GM12892 (cell line): ENCODE results near the gene PCK1.

ENCODE experiments used
- DNase-seq: peaks from one replicate; pipeline ENCODE4 v3.0.0; 2011; ENCODE audit not compliant: insufficient read length
- FAIRE-seq: peaks from 2 replicates; lab custom pipeline; 2011; peaks lifted over from hg19 to GRCh38; lab: Jason Lieb, UNC
- POLR2A ChIP-seq: IDR thresholded peaks from 2 replicates; pipeline ENCODE4 v1.6.1; 2011; ENCODE audit warnings: low read depth, low read length, control low read depth
- POLR2AphosphoS5 ChIP-seq: IDR thresholded peaks from 2 replicates; pipeline ENCODE4 v1.6.1; 2011; ENCODE audit warnings: low read depth, low read length, control low read depth
- TAF1 ChIP-seq: IDR thresholded peaks from 2 replicates; pipeline ENCODE4 v1.6.1; 2011; ENCODE audit warnings: low read depth, mild to moderate bottlenecking, control low read depth, low read length, borderline replicate concordance

PCK1 gene

GRCh38 chr20:57587989-57588377 is 27.1 kb downstream of the PCK1 start:
- no peak for FAIRE-seq
- TF ChIP-seq POLR2A (no peak), TAF1 (no peak), POLR2AphosphoS5 (no peak)

DNA sequence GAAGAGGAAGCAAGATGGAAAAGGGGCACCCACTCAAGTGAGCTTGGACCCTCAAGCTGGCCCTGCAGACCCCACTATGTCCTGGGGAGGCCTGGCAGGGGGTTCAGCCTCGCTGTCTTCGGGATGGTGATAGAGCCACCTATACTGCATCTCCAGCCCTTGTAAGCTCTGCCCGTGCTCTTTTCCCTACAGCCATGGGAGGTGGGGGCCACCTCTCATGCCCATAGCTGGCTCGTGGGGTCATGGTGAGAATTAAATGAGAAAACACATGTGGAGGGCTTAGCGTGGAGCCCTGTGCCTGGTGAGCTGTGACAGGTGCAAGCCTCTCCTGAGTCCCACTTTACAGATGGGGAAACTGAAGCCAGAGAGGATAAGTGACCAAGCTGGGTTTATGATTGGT is 27.7 kb downstream of the PCK1 start:
- FAIRE-seq = no peak
- DNase-seq = no peak
- TF ChIP-seq TAF1 = no peak
- no peak for TF ChIP-seq POLR2AphosphoS5
- no peak for TF ChIP-seq POLR2A

More at GRCh38 chr20:57587989-57588377, 27.1 kb downstream of the PCK1 start:
- DNase-seq = no peak

- no peak for TF ChIP-seq TAF1
- no peak for TF ChIP-seq POLR2AphosphoS5
- no peak for TF ChIP-seq POLR2A
- no peak for DNase-seq
- FAIRE-seq = no peak
These were observed 28.3 kb downstream of the PCK1 start for GRCh38 chr20:57589123-57589727.

- FAIRE-seq = no peak
- TF ChIP-seq POLR2A = no peak
- TF ChIP-seq TAF1 = no peak
- no peak for TF ChIP-seq POLR2AphosphoS5
- no peak for DNase-seq
These were observed 29.0 kb downstream of the PCK1 start for GRCh38 chr20:57589728-57590484.

GRCh38 chr20:57590485-57591288 is 29.8 kb downstream of the PCK1 start:
- TF ChIP-seq POLR2A (no peak), POLR2AphosphoS5 (no peak), TAF1 (no peak)
- no peak for DNase-seq
- no peak for FAIRE-seq

DNA sequence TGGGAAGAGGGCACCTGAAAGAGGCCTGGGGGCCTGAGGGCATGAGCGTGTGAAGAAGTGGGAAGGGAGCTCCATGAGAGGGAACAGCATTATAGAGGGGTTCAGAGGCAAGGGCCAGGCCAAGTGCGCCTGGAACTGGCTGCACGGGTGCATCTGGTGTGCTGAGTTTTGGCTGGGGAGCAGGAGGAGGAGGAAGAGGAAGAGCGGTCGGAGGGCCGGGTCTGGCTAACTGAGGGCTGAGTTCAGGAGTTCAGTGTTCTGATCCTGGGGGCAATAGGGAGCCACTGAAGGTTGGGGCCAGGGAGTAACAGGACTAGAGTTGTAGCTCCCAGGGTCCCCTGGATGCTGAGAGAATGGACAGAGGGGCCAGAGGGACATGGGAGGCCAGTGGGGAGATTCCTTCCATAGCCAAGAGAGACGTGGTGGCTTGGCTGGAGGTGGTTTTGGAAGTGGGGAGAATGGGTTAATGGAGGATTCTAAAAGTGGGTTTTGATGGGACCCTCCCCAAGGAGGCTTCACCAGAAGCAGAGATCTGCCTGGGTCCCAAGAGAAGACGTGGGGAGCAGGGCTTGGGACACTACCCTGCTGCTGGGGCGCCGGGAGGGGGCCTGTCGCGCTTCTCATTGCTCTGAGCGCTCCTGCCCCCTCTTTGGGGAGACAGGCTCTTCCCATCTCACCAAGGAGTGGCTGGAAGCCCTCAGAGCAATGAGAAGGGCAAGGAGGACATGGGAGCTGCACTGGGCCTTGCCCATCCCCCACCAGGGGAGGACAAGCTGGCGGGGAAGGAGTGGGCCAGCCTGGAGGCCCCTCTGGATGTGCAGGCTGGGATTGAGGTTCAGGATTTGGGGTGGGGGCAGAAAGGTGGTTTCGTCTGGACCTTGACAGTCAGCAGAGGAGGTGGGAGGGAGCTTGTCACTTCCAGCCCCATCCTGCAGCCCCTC is 30.6 kb downstream of the PCK1 start:
- FAIRE-seq (no peak), DNase-seq (no peak)

GRCh38 chr20:57592263-57593092 is 31.6 kb downstream of the PCK1 start:
- no peak for TF ChIP-seq TAF1
- no peak for TF ChIP-seq POLR2A
- no peak for TF ChIP-seq POLR2AphosphoS5
- no peak for FAIRE-seq
- DNase-seq = no peak

More for the DNA sequence above, 30.6 kb downstream of the PCK1 start:
- no peak for TF ChIP-seq POLR2AphosphoS5
- TF ChIP-seq POLR2A = no peak
- no peak for TF ChIP-seq TAF1

- no peak for FAIRE-seq
These were observed 32.4 kb downstream of the PCK1 start for GRCh38 chr20:57593134-57593886.

DNA sequence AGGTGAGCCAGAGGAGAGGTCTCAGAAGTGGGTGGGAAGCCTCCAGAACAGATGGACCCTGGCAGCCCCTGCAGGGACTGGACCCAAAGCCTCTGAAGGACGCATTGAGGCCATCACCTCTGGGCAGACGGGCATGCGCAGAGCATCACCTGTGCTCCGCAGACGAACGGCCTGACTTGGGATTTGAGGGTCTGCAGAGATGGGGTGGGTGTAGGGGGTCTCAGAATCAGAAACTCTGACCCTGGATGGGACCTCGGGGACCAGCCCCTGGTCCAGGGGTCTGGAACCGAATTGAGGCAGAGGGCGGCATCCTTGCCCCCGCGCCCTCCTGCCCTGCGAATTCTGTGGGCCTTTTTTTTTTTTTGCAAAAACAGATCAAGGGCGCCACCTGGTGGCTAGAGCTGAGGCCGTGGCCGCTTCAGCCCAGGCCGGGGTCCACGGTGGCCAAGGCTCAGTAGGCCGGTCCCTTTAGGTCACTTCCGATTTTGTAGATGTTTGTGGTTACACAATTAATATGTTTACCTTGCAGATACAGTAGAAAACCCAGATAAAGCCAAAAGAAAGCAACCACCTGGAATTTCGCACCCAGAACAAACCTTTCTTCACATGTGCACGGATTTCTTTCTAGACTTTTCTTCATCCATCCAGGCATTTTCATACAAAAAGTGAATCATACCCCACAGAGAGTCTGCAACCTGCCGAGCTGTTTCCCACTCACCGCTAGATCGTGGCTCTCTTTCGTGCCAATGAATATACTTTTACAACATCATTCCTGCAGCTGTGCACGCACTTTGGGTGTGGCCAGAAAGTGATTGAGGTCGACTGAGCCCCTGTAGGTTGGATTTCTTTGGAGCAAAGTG is 33.4 kb downstream of the PCK1 start:
- DNase-seq = peak; percentile 73
- no peak for TF ChIP-seq POLR2A
- no peak for TF ChIP-seq POLR2AphosphoS5
- no peak for TF ChIP-seq TAF1
- FAIRE-seq = peak; percentile 44

More at GRCh38 chr20:57593134-57593886, 32.4 kb downstream of the PCK1 start:
- no peak for DNase-seq
- TF ChIP-seq TAF1 (no peak), POLR2AphosphoS5 (no peak), POLR2A (no peak)
